Neural cell (in vitro differentiated cells): ENCODE results near the gene CACNA1C. TPM values are rescaled to one million over a fixed set of nuclear protein-coding genes. Genes with fewer than 3 reads are reported as not detected.

ENCODE experiments used
- H2AFZ ChIP-seq: fragments of 200-600, 300-800 bp; sonication (generic), shearing (Covaris generic); 2 replicates; pipeline ENCODE4 v1.6.0; 2014; ENCODE audit warnings: low read depth, mild to moderate bottlenecking, antibody characterized with exemption, low read length, moderate library complexity
- H3F3A ChIP-seq: fragments of 200-600 bp; shearing (Covaris generic); 2 replicates; pipeline ENCODE4 v1.6.1; 2016; ENCODE audit warnings: mild to moderate bottlenecking, moderate library complexity, mixed read lengths, antibody characterized with exemption, low read length; ENCODE audit not compliant: insufficient read depth, poor library complexity, severe bottlenecking
- H3K27ac ChIP-seq: fragments of 200-600, 300-800 bp; sonication (generic), shearing (Covaris generic); 2 replicates; pipeline ENCODE4 v1.5.1; 2014; ENCODE audit warnings: mild to moderate bottlenecking, low read length, moderate library complexity
- H3K27me3 ChIP-seq: fragments of 300-800, 200-600 bp; sonication (generic), shearing (Covaris generic); 2 replicates; pipeline ENCODE4 v1.6.0; 2014; ENCODE audit warnings: mild to moderate bottlenecking, low read depth, low read length, moderate library complexity; ENCODE audit not compliant: insufficient read depth
- H3K36me3 ChIP-seq: fragments of 300-800, 200-600 bp; sonication (generic), shearing (Covaris generic); 2 replicates; pipeline ENCODE4 v1.5.1; 2014; ENCODE audit warnings: mild to moderate bottlenecking, antibody characterized with exemption, low read length, moderate library complexity; ENCODE audit not compliant: insufficient read depth
- H3K4me2 ChIP-seq: fragments of 300-800, 200-600 bp; sonication (generic), shearing (Covaris generic); 2 replicates; pipeline ENCODE4 v1.6.0; 2014; ENCODE audit warnings: mild to moderate bottlenecking, low read length
- H3K4me3 ChIP-seq: fragments of 300-800, 200-600 bp; sonication (generic), shearing (Covaris generic); 2 replicates; pipeline ENCODE4 v1.5.1; 2014; ENCODE audit warnings: mild to moderate bottlenecking, low read length, moderate library complexity
- H3K79me2 ChIP-seq: fragments of 200-600 bp; shearing (Covaris generic); replicated peaks from 2 replicates; pipeline ENCODE4 v1.6.0; 2014; ENCODE audit warnings: mild to moderate bottlenecking, low read length, moderate library complexity; ENCODE audit not compliant: insufficient read depth
- H3K9ac ChIP-seq: fragments of 300-800, 200-600 bp; sonication (generic), shearing (Covaris generic); 2 replicates; pipeline ENCODE4 v1.6.1; 2016; ENCODE audit warnings: mild to moderate bottlenecking, low read length, mixed read lengths
- H3K9me2 ChIP-seq: fragments of 200-600 bp; shearing (Covaris generic); 2 replicates; pipeline ENCODE4 v1.6.1; 2016; ENCODE audit warnings: mild to moderate bottlenecking, low read length, mixed read lengths; ENCODE audit not compliant: insufficient read depth
- H3K9me3 ChIP-seq: fragments of 200-600, 300-800 bp; sonication (generic), shearing (Covaris generic); 2 replicates; pipeline ENCODE4 v1.6.1; 2016; ENCODE audit warnings: mild to moderate bottlenecking, mixed run types, low read length, moderate library complexity, mixed read lengths
- H4K20me1 ChIP-seq: fragments of 200-600 bp; shearing (Covaris generic); 2 replicates; pipeline ENCODE4 v1.6.1; 2016; ENCODE audit warnings: mild to moderate bottlenecking, mixed run types; ENCODE audit not compliant: insufficient read depth
- CTCF ChIP-seq: fragments of 450-650 bp; IDR thresholded peaks from 2 replicates; pipeline ENCODE4 v1.5.1; 2014; ENCODE audit warnings: antibody characterized with exemption, mild to moderate bottlenecking, moderate library complexity; ENCODE audit not compliant: poor library complexity, severe bottlenecking
- EP300 ChIP-seq: fragments of 450-650 bp; conservative IDR thresholded peaks from 2 replicates; pipeline ENCODE4 v1.6.1; 2014; ENCODE audit warnings: antibody characterized with exemption, mild to moderate bottlenecking, moderate library complexity; ENCODE audit not compliant: poor library complexity, severe bottlenecking
- EZH2 ChIP-seq: fragments of 200-600, 300-800 bp; shearing (Covaris generic), sonication (generic); IDR thresholded peaks from 2 replicates; pipeline ENCODE4 v1.6.1; 2014; ENCODE audit warnings: antibody characterized with exemption, low read length, borderline replicate concordance, mild to moderate bottlenecking; ENCODE audit not compliant: insufficient read depth, poor library complexity, severe bottlenecking
- MXI1 ChIP-seq: fragments of 450-650 bp; conservative IDR thresholded peaks from 2 replicates; pipeline ENCODE4 v1.6.1; 2014; ENCODE audit warnings: antibody characterized with exemption, mild to moderate bottlenecking; ENCODE audit not compliant: poor library complexity, severe bottlenecking
- POLR2AphosphoS5 ChIP-seq: IDR thresholded peaks from 2 replicates; pipeline ENCODE4 v1.6.1; 2012
- RAD21 ChIP-seq: fragments of 450-650 bp; conservative IDR thresholded peaks from 2 replicates; pipeline ENCODE4 v1.6.1; 2014; ENCODE audit warnings: antibody characterized with exemption, mild to moderate bottlenecking, moderate library complexity
- REST ChIP-seq: IDR thresholded peaks from 2 replicates; pipeline ENCODE4 v1.6.1; 2012; ENCODE audit warnings: borderline replicate concordance
- SMC3 ChIP-seq: fragments of 450-650 bp; conservative IDR thresholded peaks from 2 replicates; pipeline ENCODE4 v1.6.1; 2014; ENCODE audit warnings: antibody characterized with exemption, mild to moderate bottlenecking, moderate library complexity; ENCODE audit not compliant: poor library complexity
- TAF1 ChIP-seq: IDR thresholded peaks from 2 replicates; pipeline ENCODE4 v1.6.1; 2012; ENCODE audit warnings: low read depth
- polyA plus RNA-seq: library from polyadenylated mRNA; depleted of rRNA; stranded (reverse); fragments of >200 nt; gene quantifications from 2 replicates; pipeline ENCODE4 v1.2.3, GENCODE V29; 2014

CACNA1C gene
- polyA plus RNA-seq, 1 donor from 2014 or later, result 9.7 TPM

GRCh38 chr12:2224961-2225360, 172.2 kb downstream of the CACNA1C start:
- Histone ChIP-seq H2AFZ (no peak overlapping the region), H3K4me2 (peak overlapping the region; percentile 28), H3K27me3 (no peaks in the 10 kb centered on the region), H3K27ac (peak overlapping the region; percentile 61), H3K9me3 (no peaks in the 10 kb centered on the region), H3K9me2 (no peaks in the 10 kb centered on the region), H3K4me3 (peak overlapping the region; percentile 20), H3K79me2 (no peaks in the 10 kb centered on the region), H3K36me3 (no peaks in the 10 kb centered on the region), H3F3A (no peaks in the 10 kb centered on the region), H3K9ac (no peak overlapping the region), H4K20me1 (no peaks in the 10 kb centered on the region)
- TF ChIP-seq SMC3, result no peak
- peak; percentile 3 for TF ChIP-seq POLR2AphosphoS5

- H3K9me3 ChIP-seq, result no peaks in the 10 kb centered on the region
- no peak overlapping the region for H3K9ac ChIP-seq
- peak; percentile 35 for TF ChIP-seq POLR2AphosphoS5
- TF ChIP-seq MXI1, result no peak
- no peak for TF ChIP-seq EZH2
- TF ChIP-seq EP300, result peak; percentile 56
- TF ChIP-seq SMC3, result no peak
- no peak for TF ChIP-seq RAD21
- no peaks in the 10 kb centered on the region for H3K9me2 ChIP-seq
- peak overlapping the region; percentile 61 for H3K27ac ChIP-seq
- no peaks in the 10 kb centered on the region for H3K27me3 ChIP-seq
- H3K36me3 ChIP-seq, result no peaks in the 10 kb centered on the region
- no peaks in the 10 kb centered on the region for H4K20me1 ChIP-seq
- no peak overlapping the region for H3K4me2 ChIP-seq
- no peak overlapping the region for H2AFZ ChIP-seq
- peak overlapping the region; percentile 20 for H3K4me3 ChIP-seq
- no peaks in the 10 kb centered on the region for H3K79me2 ChIP-seq
- H3F3A ChIP-seq, result no peaks in the 10 kb centered on the region
Observed at GRCh38 chr12:2225696-2226095, 172.9 kb downstream of the CACNA1C start.

- Histone ChIP-seq H3F3A (no peaks in the 10 kb centered on the region), H3K27me3 (no peaks in the 10 kb centered on the region), H3K9me2 (no peaks in the 10 kb centered on the region), H4K20me1 (no peaks in the 10 kb centered on the region), H2AFZ (no peak overlapping the region), H3K27ac (peak overlapping the region; percentile 61), H3K36me3 (no peaks in the 10 kb centered on the region), H3K4me3 (peak overlapping the region; percentile 17), H3K79me2 (no peaks in the 10 kb centered on the region), H3K9me3 (no peaks in the 10 kb centered on the region), H3K9ac (no peak overlapping the region), H3K4me2 (no peak overlapping the region)
- TF ChIP-seq EP300 (no peak), TAF1 (no peak), MXI1 (no peak), EZH2 (no peak), SMC3 (no peak), REST (no peak), CTCF (no peak), POLR2AphosphoS5 (no peak), RAD21 (no peak)
Observed at GRCh38 chr12:2226641-2227040, 173.9 kb downstream of the CACNA1C start.
